HG02763 (cell line): ENCODE results near the gene LIPT2.

Experiments
- ATAC-seq: cut with Tn5 transposase; IDR thresholded peaks from one replicate; pipeline ENCODE4 v1.9.1; 2021; ENCODE audit warnings: mild to moderate bottlenecking, moderate library complexity; ENCODE audit not compliant: unreplicated experiment

The LIPT2 gene

GRCh38 chr11:74504100-74504691 lies 10.7 kb upstream of the LIPT2 start:
- ATAC-seq: no peak

GRCh38 chr11:74494916-74495315 lies 1.4 kb upstream of the LIPT2 start:
- ATAC-seq: no peak

GRCh38 chr11:74493791-74494630 lies 487 bp upstream of the LIPT2 start:
- ATAC-seq: no peak

- ATAC-seq: no peak
Measured at GRCh38 chr11:74492084-74492483, 1.4 kb downstream of the LIPT2 start.

- no peak for ATAC-seq
Measured at GRCh38 chr11:74490941-74491340, 2.6 kb downstream of the LIPT2 start.

GRCh38 chr11:74487875-74488274 lies 5.6 kb downstream of the LIPT2 start:
- ATAC-seq: no peak

- ATAC-seq: no peak
Measured at GRCh38 chr11:74485868-74486267, 7.7 kb downstream of the LIPT2 start.

- no peak for ATAC-seq
Measured at GRCh38 chr11:74480688-74481417, 12.7 kb downstream of the LIPT2 start.

- no peak for ATAC-seq
Measured at GRCh38 chr11:74479732-74480123, 13.8 kb downstream of the LIPT2 start.

- no peak for ATAC-seq
Measured at GRCh38 chr11:74478877-74479731, 14.4 kb downstream of the LIPT2 start.

GRCh38 chr11:74476536-74476935 lies 17.0 kb downstream of the LIPT2 start:
- no peak for ATAC-seq

- ATAC-seq: no peak
Measured at GRCh38 chr11:74474316-74474715, 19.2 kb downstream of the LIPT2 start.

- ATAC-seq: no peak
Measured at GRCh38 chr11:74473382-74474173, 19.9 kb downstream of the LIPT2 start.

GRCh38 chr11:74471668-74472429 lies 21.7 kb downstream of the LIPT2 start:
- no peak for ATAC-seq

- ATAC-seq: no peak
Measured at GRCh38 chr11:74471037-74471436, 22.5 kb downstream of the LIPT2 start.

GRCh38 chr11:74470526-74470925 lies 23.0 kb downstream of the LIPT2 start:
- ATAC-seq: no peak

GRCh38 chr11:74468936-74469335 lies 24.6 kb downstream of the LIPT2 start:
- no peak for ATAC-seq

GRCh38 chr11:74468521-74468920 lies 25.0 kb downstream of the LIPT2 start:
- ATAC-seq: no peak

GRCh38 chr11:74468058-74468457 lies 25.5 kb downstream of the LIPT2 start:
- no peak for ATAC-seq
